ENCODE data around the gene PRX.

PRX gene

GRCh38 chr19:40412866-40413265 is 312 bp downstream of the PRX start:
- H3K4me3 ChIP-seq (ENCODE audit: low read length in 2 of 2), result no peak overlapping the region
- H2AK5ac ChIP-seq (ENCODE audit: low read depth, low read length), result no peak overlapping the region
- H3K9ac ChIP-seq (ENCODE audit: low read depth, low read length, poor library complexity), result no peak overlapping the region
- no peak overlapping the region for H2BK5ac ChIP-seq (ENCODE audit: low read length)
- no peak overlapping the region for H3K4ac ChIP-seq (ENCODE audit: low read length)
- no peak overlapping the region for H4K91ac ChIP-seq (ENCODE audit: low read depth, low read length, poor library complexity)
- H3K23ac ChIP-seq (ENCODE audit: low read depth, low read length, poor library complexity), result no peak overlapping the region
- H2BK15ac ChIP-seq (ENCODE audit: low read length), result no peak overlapping the region
- no peaks in the 10 kb centered on the region for H3K9me3 ChIP-seq (replicated peaks in 1 of 2; ENCODE audit: control insufficient read depth in 2 of 2, insufficient read depth in 1 of 2, low read depth in 1 of 2, low read length in 2 of 2)
- peak overlapping the region; percentile 84 for H2AFZ ChIP-seq (ENCODE audit: low read length)
- H3K4me1 ChIP-seq (ENCODE audit: control insufficient read depth in 2 of 2, insufficient read depth in 1 of 2, low read depth in 1 of 2, low read length in 2 of 2), result peaks cover 12 to 26% of the 10 kb centered on the region in 2 donors
- no peak overlapping the region for H3K27ac ChIP-seq (replicated peaks; ENCODE audit: low read length)
- no peaks in the 10 kb centered on the region for H3K36me3 ChIP-seq (replicated peaks in 1 of 2; ENCODE audit: control insufficient read depth in 2 of 2, insufficient read depth in 2 of 2, low read length in 2 of 2)
- H3K4me2 ChIP-seq (ENCODE audit: insufficient read depth, low read length, poor library complexity, severe bottlenecking), result no peak overlapping the region
- WGBS, 2 donors (ENCODE audit: extremely low coverage in 2 of 2, insufficient read length in 2 of 2, insufficient replicate concordance in 1 of 2), result no CpG with 5 or more reads among the region's 4 CpGs
- peak overlapping the region; percentile 18 for H2BK12ac ChIP-seq (ENCODE audit: low read length)
- H3K18ac ChIP-seq (ENCODE audit: low read length), result peak overlapping the region; percentile 32
- H3K27me3 ChIP-seq (ENCODE audit: control insufficient read depth in 3 of 3, insufficient read depth in 3 of 3, low read depth in 1 of 3, low read length in 3 of 3), result no peaks in the 10 kb centered on the region
- no peak overlapping the region for H3K14ac ChIP-seq (ENCODE audit: low read length)
- DNase-seq (ENCODE audit: low spot score), result no peak
- no peak overlapping the region for H2BK120ac ChIP-seq (ENCODE audit: low read depth, low read length)
- H3K79me1 ChIP-seq (ENCODE audit: low read depth, low read length), result no peaks in the 10 kb centered on the region
- no peak overlapping the region for H4K8ac ChIP-seq (ENCODE audit: low read depth, low read length)

GRCh38 chr19:40411958-40412499 is 1.1 kb downstream of the PRX start:
- no peak overlapping the region for H3K4ac ChIP-seq (ENCODE audit: low read length)
- H2AFZ ChIP-seq (ENCODE audit: low read length), result no peak overlapping the region
- WGBS, 2 donors (ENCODE audit: extremely low coverage in 2 of 2, insufficient read length in 2 of 2, insufficient replicate concordance in 1 of 2), result no CpG with 5 or more reads among the region's 8 CpGs
- no peak overlapping the region for H4K8ac ChIP-seq (ENCODE audit: low read depth, low read length)
- H3K27ac ChIP-seq (replicated peaks; ENCODE audit: low read length), result no peak overlapping the region
- no peaks in the 10 kb centered on the region for H3K79me1 ChIP-seq (ENCODE audit: low read depth, low read length)
- H3K9me3 ChIP-seq (replicated peaks in 1 of 2; ENCODE audit: control insufficient read depth in 2 of 2, insufficient read depth in 1 of 2, low read depth in 1 of 2, low read length in 2 of 2), result no peaks in the 10 kb centered on the region
- DNase-seq (ENCODE audit: low spot score), result no peak
- peak overlapping the region; percentile 21 for H3K14ac ChIP-seq (ENCODE audit: low read length)
- peak overlapping the region; percentile 87 for H2BK15ac ChIP-seq (ENCODE audit: low read length)
- peaks cover 8 to 21% of the 10 kb centered on the region in 2 donors for H3K4me1 ChIP-seq (ENCODE audit: control insufficient read depth in 2 of 2, insufficient read depth in 1 of 2, low read depth in 1 of 2, low read length in 2 of 2)
- no peaks in the 10 kb centered on the region for H3K36me3 ChIP-seq (replicated peaks in 1 of 2; ENCODE audit: control insufficient read depth in 2 of 2, insufficient read depth in 2 of 2, low read length in 2 of 2)
- no peak overlapping the region for H2BK120ac ChIP-seq (ENCODE audit: low read depth, low read length)
- no peak overlapping the region for H4K91ac ChIP-seq (ENCODE audit: low read depth, low read length, poor library complexity)
- no peak overlapping the region for H3K18ac ChIP-seq (ENCODE audit: low read length)
- no peak overlapping the region for H2BK5ac ChIP-seq (ENCODE audit: low read length)
- peak overlapping the region; percentile 15 for H2AK5ac ChIP-seq (ENCODE audit: low read depth, low read length)
- H2BK12ac ChIP-seq (ENCODE audit: low read length), result no peak overlapping the region
- H3K4me3 ChIP-seq (ENCODE audit: low read length in 2 of 2), result no peak overlapping the region
- H3K27me3 ChIP-seq (ENCODE audit: control insufficient read depth in 3 of 3, insufficient read depth in 3 of 3, low read depth in 1 of 3, low read length in 3 of 3), result no peaks in the 10 kb centered on the region
- H3K4me2 ChIP-seq (ENCODE audit: insufficient read depth, low read length, poor library complexity, severe bottlenecking), result no peak overlapping the region
- no peak overlapping the region for H3K23ac ChIP-seq (ENCODE audit: low read depth, low read length, poor library complexity)
- no peak overlapping the region for H3K9ac ChIP-seq (ENCODE audit: low read depth, low read length, poor library complexity)

GRCh38 chr19:40411125-40411842 is 1.9 kb downstream of the PRX start:
- WGBS, 2 donors (ENCODE audit: extremely low coverage in 2 of 2, insufficient read length in 2 of 2, insufficient replicate concordance in 1 of 2), result no CpG with 5 or more reads among the region's 16 CpGs
- no peak overlapping the region for H2AFZ ChIP-seq (ENCODE audit: low read length)
- DNase-seq (ENCODE audit: low spot score), result no peak

GRCh38 chr19:40410030-40410389 is 3.2 kb downstream of the PRX start:
- Histone ChIP-seq H2AFZ (ENCODE audit: low read length) (peak overlapping the region; percentile 84), H3K4me1 (ENCODE audit: control insufficient read depth in 2 of 2, insufficient read depth in 1 of 2, low read depth in 1 of 2, low read length in 2 of 2) (peaks cover 11 to 20% of the 10 kb centered on the region in 2 donors), H3K23ac (ENCODE audit: low read depth, low read length, poor library complexity) (no peak overlapping the region), H3K27ac (replicated peaks; ENCODE audit: low read length) (no peak overlapping the region), H3K4me2 (ENCODE audit: insufficient read depth, low read length, poor library complexity, severe bottlenecking) (peak overlapping the region; percentile 14), H3K27me3 (ENCODE audit: control insufficient read depth in 3 of 3, insufficient read depth in 3 of 3, low read depth in 1 of 3, low read length in 3 of 3) (no peaks in the 10 kb centered on the region), H2AK5ac (ENCODE audit: low read depth, low read length) (peak overlapping the region; percentile 13), H3K9ac (ENCODE audit: low read depth, low read length, poor library complexity) (no peak overlapping the region), H3K4ac (ENCODE audit: low read length) (no peak overlapping the region), H2BK120ac (ENCODE audit: low read depth, low read length) (no peak overlapping the region), H2BK12ac (ENCODE audit: low read length) (no peak overlapping the region), H3K9me3 (replicated peaks in 1 of 2; ENCODE audit: control insufficient read depth in 2 of 2, insufficient read depth in 1 of 2, low read depth in 1 of 2, low read length in 2 of 2) (no peaks in the 10 kb centered on the region), H3K14ac (ENCODE audit: low read length) (no peak overlapping the region), H3K18ac (ENCODE audit: low read length) (peak overlapping the region; percentile 38), H2BK5ac (ENCODE audit: low read length) (peak overlapping the region; percentile 39), H3K4me3 (ENCODE audit: low read length in 2 of 2) (no peak overlapping the region), H4K8ac (ENCODE audit: low read depth, low read length) (no peak overlapping the region), H2BK15ac (ENCODE audit: low read length) (no peak overlapping the region), H4K91ac (ENCODE audit: low read depth, low read length, poor library complexity) (no peak overlapping the region), H3K36me3 (replicated peaks in 1 of 2; ENCODE audit: control insufficient read depth in 2 of 2, insufficient read depth in 2 of 2, low read length in 2 of 2) (no peaks in the 10 kb centered on the region), H3K79me1 (ENCODE audit: low read depth, low read length) (no peaks in the 10 kb centered on the region)
- no CpG with 5 or more reads among the region's 9 CpGs for WGBS, 2 donors (ENCODE audit: extremely low coverage in 2 of 2, insufficient read length in 2 of 2, insufficient replicate concordance in 1 of 2)
- no peak for DNase-seq (ENCODE audit: low spot score)

More at GRCh38 chr19:40411125-40411842, 1.9 kb downstream of the PRX start:
- Histone ChIP-seq H2BK120ac (ENCODE audit: low read depth, low read length) (no peak overlapping the region), H3K4me1 (ENCODE audit: control insufficient read depth in 2 of 2, insufficient read depth in 1 of 2, low read depth in 1 of 2, low read length in 2 of 2) (peaks cover 8 to 20% of the 10 kb centered on the region in 2 donors), H3K23ac (ENCODE audit: low read depth, low read length, poor library complexity) (peak overlapping the region; percentile 6), H3K14ac (ENCODE audit: low read length) (no peak overlapping the region), H3K4me2 (ENCODE audit: insufficient read depth, low read length, poor library complexity, severe bottlenecking) (no peak overlapping the region), H3K27me3 (ENCODE audit: control insufficient read depth in 3 of 3, insufficient read depth in 3 of 3, low read depth in 1 of 3, low read length in 3 of 3) (no peaks in the 10 kb centered on the region), H4K8ac (ENCODE audit: low read depth, low read length) (no peak overlapping the region), H3K18ac (ENCODE audit: low read length) (peak overlapping the region; percentile 44), H2AK5ac (ENCODE audit: low read depth, low read length) (peak overlapping the region; percentile 82), H4K91ac (ENCODE audit: low read depth, low read length, poor library complexity) (peak overlapping the region; percentile 39), H2BK15ac (ENCODE audit: low read length) (peak overlapping the region; percentile 87), H3K36me3 (replicated peaks in 1 of 2; ENCODE audit: control insufficient read depth in 2 of 2, insufficient read depth in 2 of 2, low read length in 2 of 2) (no peaks in the 10 kb centered on the region), H2BK12ac (ENCODE audit: low read length) (peak overlapping the region; percentile 31), H3K9ac (ENCODE audit: low read depth, low read length, poor library complexity) (no peak overlapping the region), H3K9me3 (replicated peaks in 1 of 2; ENCODE audit: control insufficient read depth in 2 of 2, insufficient read depth in 1 of 2, low read depth in 1 of 2, low read length in 2 of 2) (no peaks in the 10 kb centered on the region), H3K79me1 (ENCODE audit: low read depth, low read length) (no peaks in the 10 kb centered on the region), H3K4ac (ENCODE audit: low read length) (no peak overlapping the region), H2BK5ac (ENCODE audit: low read length) (peak overlapping the region; percentile 11), H3K4me3 (ENCODE audit: low read length in 2 of 2) (no peak overlapping the region), H3K27ac (replicated peaks; ENCODE audit: low read length) (no peak overlapping the region)

Data from neuronal stem cell (in vitro differentiated cells).